Inferior parietal cortex (tissue), 1 donor: ENCODE data around the gene ATF6B.

Source experiments
- DNase-seq: peaks from one replicate; pipeline ENCODE4 v3.0.0-alpha.2; 2016; ENCODE audit errors: extremely low spot score

Gene ATF6B

GRCh38 chr6:32131439-32131948 lies 3.4 kb upstream of the ATF6B start:
- no peak for DNase-seq

DNA sequence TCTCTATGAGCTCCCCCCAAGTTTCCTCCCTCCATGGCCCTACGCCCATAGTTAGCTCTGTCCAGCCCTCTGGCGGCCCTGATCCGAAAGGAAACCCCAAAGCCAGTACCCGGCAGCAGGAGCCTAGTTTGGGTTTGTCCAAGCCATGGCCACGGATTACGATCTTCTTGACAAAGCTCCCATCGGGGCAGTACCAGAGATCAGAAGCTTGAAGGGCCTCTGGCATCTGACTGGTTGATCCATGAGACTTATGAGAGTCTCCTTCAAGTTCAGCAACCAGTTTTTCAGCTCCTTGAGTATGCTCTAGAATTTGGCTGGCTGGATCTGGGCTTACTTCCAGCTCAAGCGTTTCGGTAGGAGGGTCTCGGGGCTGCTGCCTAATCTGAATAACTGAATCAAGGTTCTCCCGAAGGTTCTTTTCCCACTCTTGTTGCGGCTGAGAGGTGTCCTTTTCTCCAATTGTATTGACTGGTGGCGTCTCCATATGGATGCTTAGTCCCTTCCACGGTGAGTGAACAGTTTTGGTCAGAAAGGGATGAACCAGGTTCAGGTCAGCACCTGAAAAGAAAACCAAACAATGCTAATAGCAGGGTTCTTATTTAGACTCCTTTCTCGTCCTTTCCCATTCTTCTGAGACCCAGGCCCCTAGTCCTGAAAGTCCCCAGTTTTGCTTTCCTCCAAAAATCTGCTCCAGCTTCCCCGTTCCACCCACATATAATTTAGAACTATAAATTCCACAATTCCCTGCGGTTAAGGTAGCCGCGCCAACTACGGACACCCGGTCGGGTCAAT lies 1.4 kb upstream of the ATF6B start:
- DNase-seq = peak; percentile 86

DNA sequence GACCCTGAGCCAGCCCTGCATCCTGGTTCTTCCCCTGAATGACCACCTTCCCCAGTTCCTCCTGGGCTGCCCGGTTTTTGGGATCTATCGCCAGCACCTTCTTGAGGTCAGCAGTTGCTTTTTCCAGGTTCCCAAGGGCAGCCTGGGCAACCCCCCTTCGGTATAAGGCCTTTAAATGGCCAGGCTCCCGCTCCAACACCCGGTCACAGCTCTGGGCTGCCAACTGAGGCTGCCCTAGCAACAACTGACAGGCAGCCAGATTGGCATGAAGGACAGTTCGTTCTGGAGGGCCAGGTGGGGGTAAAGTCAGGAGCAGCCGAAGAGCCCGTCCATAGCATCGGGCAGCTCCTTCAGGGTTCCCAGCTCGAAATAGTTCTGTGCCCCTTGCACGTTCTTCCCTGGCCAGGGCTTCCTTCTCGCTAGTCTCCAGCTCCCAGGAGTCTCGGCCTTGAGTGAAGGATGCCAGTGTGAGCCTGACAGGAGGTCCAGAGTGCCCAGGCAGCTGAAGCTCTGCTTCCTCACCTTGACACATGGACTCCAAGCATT lies 778 bp upstream of the ATF6B start:
- no peak for DNase-seq

DNA sequence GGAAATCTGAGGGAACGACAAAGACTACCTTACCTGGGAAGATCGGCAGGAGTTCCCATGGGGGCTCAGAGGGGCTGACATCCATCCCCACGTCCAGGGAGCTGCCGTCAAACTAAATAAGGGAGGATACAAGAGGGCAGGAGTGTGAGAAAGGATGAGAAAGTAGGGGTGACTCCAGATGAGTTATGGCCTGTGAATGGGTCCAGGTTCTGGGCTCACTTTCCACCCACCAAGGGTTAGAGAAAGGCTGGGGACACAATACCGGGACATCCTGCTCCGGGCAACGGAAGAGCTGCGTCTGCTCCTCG lies 683 bp downstream of the ATF6B start:
- DNase-seq = no peak

DNA sequence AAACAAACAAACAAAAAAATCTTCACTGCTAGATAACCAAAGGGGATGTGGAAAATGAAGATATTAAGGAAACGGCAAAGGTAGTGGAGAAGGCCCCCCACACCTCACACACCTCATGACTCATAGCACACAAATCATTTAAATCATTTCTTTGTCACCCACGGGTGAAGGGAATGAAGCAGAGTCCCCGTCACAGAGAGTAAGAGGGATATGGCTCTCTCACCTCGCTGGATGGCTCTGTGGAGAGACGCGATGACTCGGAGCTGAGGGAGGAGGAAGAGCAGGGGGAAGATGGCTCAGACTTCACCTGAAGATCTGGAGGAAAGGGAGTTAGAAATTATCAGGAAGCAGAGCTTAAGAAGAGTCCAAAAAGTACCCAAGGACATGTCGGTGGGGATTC lies 1.2 kb downstream of the ATF6B start:
- no peak for DNase-seq

DNA sequence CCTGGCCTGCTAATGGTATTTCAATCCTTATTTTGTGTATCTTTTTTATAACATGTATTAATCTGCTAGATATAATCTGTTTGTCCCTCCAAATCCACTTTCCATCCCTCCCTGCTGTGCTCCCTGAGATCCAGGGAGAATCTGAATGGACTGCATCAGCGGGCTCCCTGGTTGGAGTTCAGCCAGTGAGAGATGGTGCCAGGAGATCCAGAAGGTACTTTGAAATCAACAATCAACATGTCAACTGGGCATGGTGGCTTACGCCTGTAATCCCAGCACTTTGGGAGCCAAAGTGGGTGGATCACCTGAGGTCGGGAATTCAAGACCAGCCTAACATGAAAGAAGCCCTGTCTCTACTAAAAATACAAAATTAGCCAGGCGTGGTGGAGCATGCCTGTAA lies 4.4 kb downstream of the ATF6B start:
- no peak for DNase-seq

GRCh38 chr6:32120573-32121059 lies 7.4 kb downstream of the ATF6B start:
- DNase-seq = no peak

DNA sequence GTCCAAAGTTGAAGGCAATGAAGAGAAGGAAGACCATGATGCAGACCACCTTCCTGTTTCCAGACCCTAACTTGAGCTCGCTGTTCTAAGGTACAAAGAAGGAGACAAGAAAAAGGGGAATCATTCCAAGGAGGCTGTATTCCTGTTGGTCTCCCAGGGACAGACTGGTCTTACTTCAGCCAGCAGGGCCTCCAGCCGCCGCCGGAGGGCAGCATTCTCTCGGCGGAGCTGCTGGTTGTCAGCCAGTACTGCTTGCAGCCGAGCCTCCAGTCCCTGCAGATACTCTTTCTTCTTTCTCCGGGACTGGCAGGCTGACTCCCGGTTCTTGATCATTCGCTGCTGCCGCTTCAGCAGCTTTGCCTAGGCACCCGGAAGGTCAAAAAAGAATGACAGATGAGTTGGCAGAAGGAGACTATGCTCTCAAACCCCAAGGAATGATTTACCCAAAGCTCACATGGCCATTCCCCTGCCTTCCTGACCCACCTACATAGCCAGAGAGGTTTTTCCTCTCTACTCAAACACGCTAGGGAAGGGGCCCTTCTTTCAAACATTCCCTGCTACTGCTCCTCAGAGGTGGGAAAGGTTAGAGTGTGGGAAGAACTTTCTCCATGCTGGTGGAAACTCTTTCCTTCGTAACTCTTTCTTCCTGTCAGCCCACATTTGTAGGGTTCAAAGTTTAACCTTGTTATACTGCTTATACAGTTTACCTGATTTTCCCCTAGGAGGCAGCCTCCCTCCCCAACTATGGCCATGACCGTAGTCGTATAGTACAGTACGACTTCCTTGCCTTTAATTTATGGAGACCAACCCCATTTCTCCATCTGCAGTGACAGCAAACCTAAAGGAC lies 9.0 kb downstream of the ATF6B start:
- peak; percentile 85 for DNase-seq

DNA sequence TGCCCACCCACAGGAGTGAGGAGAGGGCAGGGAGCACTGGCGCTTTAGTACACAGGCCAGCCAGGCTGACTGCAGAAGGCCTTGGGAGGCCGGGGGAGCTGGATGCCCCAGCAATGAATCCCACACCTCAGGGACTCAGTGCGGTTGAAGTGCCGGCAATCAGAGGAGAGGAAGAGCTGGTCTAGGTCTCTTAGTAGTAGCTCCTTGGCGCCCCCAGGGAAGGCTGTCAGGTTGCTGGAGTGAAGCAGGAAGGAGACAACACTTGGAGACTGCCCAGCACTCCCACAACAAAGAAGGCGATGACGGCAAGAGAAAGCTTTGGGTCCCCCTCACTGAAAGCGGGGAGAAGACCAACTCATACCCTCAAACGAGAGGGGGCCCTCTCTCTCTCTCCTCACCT lies 10.6 kb downstream of the ATF6B start:
- no peak for DNase-seq

GRCh38 chr6:32116674-32117073 lies 11.4 kb downstream of the ATF6B start:
- DNase-seq = no peak

- DNase-seq = no peak
Measured at GRCh38 chr6:32115623-32116022, 12.4 kb downstream of the ATF6B start.

DNA sequence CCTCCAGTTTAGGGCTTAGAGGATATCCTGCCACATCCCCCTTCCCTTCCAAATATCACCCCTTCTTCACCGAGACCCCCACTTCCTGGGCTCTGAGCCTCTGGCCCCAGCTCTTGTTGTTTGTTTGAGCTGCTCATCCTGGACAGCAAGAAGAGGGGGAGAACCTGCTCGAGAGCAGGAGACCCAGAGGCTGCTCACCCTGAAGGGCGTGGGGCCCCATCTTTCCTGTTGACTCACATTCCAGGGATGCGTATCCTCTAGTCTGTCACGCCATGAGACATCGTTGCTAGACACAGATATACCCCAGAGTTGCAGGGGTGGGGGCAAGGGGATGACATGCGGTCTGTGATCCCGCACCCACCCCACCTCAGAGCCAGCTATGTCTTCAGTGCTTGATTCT lies 13.2 kb downstream of the ATF6B start:
- no peak for DNase-seq

GRCh38 chr6:32113386-32114352 lies 14.4 kb downstream of the ATF6B start:
- peak; percentile 11 for DNase-seq

GRCh38 chr6:32112431-32112980 lies 15.5 kb downstream of the ATF6B start:
- DNase-seq = no peak

DNA sequence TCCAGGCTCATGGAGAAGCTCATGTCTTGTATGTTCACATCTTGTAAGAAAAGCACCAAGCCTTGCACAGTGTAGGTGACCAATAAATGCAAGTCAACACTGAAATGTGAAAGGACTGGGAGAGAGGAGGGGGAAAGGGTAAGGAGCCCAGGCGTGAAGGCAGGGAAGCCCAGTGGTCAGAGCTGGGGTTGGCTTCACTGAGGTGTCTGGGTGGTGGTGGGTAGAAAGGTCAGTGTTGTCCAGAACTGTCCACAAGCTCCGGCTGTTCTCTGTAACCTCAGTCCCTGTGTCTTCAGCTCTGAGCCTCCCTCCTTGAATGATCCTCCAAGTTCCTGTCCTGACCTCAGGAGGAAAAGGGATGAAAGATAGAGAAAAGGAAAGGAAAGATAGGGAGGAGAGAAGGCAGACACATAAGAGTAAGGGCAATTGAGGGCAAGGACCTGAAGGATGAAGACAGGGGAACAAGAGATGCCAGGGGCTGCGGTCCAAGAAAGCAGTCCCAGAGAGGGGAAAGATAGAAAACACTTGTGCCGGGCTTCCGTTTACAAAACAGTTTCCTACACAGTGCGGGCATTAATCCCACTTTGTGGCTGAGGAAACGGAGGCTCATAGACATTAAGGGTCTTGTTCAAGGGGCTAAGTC lies 16.5 kb downstream of the ATF6B start:
- no peak for DNase-seq

DNA sequence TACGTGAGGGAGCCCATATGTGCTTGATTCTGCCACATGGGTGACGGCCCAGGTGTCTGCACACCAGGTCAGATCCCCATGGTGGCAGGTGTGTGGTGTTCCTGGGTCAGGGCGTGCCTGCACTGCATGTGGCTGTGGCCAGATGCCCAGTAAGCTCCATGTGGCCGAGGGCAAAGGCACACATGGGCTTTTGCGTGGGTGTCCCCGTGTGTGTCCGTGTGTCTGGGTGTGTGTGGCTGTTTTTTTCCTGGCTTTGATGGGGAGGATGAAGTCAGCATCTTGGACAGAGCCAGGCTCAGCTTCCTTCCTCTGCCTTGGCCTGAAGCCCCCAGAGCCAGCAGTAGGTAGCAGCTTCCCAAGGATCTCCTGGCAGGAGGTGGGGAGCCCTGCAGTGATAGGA lies 17.4 kb downstream of the ATF6B start:
- DNase-seq = no peak

DNA sequence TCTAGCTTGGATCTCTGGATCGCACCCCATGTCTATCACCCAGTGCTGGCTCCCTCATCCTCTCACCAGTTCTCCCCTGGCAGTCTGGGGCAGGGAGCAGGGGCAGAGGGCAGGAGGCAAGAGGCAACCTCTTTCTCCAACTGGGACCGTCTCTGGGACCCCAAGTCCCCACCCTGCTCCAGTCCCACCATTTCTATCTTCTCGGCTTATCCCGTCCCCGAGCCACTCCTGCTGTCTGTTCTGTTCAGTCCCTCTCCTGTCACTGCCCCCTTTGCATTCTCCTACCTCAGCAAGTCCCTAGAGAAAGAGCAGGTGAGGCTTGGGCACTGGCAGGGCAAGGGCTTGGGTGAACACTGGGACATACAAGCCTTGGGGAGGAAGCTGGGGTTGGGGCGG lies 18.3 kb downstream of the ATF6B start:
- no peak for DNase-seq

DNA sequence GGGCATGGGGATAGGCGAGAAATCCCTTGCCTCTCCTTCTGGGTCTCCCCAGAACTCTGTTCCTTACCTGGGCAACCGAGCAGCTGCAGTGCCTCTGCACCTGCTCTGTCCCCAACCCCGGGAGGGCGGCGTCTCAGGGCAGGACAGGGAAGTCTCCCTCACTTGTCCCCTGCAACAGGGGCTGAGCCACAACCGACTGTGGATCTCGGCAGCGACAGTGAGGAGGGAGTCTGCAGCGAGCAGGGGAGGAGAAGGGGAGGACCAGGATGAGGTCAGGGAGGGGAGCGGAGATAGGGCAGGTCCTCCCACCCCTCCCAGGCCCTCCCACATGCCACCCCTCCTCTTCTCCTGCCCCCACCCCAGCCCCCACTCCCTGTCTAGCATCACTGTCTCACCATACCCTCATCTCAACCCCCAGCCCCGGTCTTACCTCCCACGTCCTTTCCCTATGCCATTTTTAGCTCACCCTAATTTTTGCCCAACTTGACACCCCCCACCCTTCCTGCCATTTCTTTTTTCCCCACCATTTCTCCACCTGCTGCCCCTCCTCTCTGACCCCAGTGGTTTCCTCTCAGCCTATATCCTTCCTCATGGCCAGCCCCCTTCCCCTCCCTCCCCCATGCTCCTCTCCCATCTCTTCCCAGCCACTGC lies 18.8 kb downstream of the ATF6B start, which contains the start of gene TNXB:
TSS of gene TNXB (minus strand) at position 225 of the 651 bp plus-strand sequence. CDS start 11,140 bp downstream, outside the sequence.
- no peak for DNase-seq

GRCh38 chr6:32108727-32109113 lies 19.3 kb downstream of the ATF6B start:
- no peak for DNase-seq

- no peak for DNase-seq
Measured at GRCh38 chr6:32108094-32108627, 19.9 kb downstream of the ATF6B start.
